ENCODE data around the gene ARID4A.
"Not testable (repeated sequence)": the region's sequence is repeated elsewhere in the genome, so short reads cannot be mapped to it uniquely, and the experiment has no call there.

Gene ARID4A

DNA sequence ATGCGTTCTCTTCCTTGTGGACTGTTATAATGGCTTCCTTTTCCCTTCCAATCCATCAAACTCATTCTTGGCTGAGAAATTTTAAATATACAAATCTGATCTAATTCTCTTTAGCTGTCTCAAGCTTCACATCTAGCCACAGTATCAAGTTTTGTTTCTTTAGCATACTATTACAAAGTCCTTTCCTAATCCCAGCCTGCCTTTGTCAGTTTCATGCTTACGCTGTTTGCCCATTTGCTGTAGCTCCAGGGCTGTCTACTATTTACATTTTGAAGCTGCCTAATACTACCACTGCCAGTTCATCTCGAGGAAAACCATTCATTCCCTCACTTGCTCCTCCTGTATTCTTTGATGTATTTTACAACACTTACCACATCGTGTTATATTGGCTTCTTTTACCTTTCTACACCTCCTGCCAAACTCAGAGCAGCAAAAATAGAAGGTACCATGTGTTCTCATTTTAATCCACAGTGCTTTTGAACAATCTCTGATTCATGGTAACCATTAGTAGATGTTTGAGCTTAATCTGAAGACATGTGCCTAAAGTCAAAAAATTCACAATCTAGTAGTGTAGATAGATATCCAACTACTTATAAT, 42.9 kb downstream of the ARID4A start:
- in situ Hi-C loops (cut with MboI; ENCODE audit: low pct_unique_long_range_greater_than_20kb, low sequenced_read_pairs) = no loop called here
- no peak for DNase-seq

- in situ Hi-C loops (cut with MboI; ENCODE audit: low pct_unique_long_range_greater_than_20kb, low sequenced_read_pairs); DNase-seq: not testable (repeated sequence)
Measured at GRCh38 chr14:58343535-58343934, 45.2 kb downstream of the ARID4A start.

GRCh38 chr14:58353516-58354299, 55.4 kb downstream of the ARID4A start:
- DNase-seq = no peak
- in situ Hi-C loops (cut with MboI; ENCODE audit: low pct_unique_long_range_greater_than_20kb, low sequenced_read_pairs) = no loop called here

GRCh38 chr14:58354808-58355207, 56.5 kb downstream of the ARID4A start:
- no peak for DNase-seq
- in situ Hi-C loops (cut with MboI; ENCODE audit: low pct_unique_long_range_greater_than_20kb, low sequenced_read_pairs) = no loop called here

- DNase-seq = no peak
- in situ Hi-C loops (cut with MboI; ENCODE audit: low pct_unique_long_range_greater_than_20kb, low sequenced_read_pairs) = no loop called here
Measured at GRCh38 chr14:58356268-58356667, 57.9 kb downstream of the ARID4A start.

- DNase-seq; in situ Hi-C loops (cut with MboI; ENCODE audit: low pct_unique_long_range_greater_than_20kb, low sequenced_read_pairs): not testable (repeated sequence)
Measured at GRCh38 chr14:58362272-58362671, 63.9 kb downstream of the ARID4A start.

- in situ Hi-C loops (cut with MboI; ENCODE audit: low pct_unique_long_range_greater_than_20kb, low sequenced_read_pairs) = no loop called here
- DNase-seq = peak; percentile 35
Measured at GRCh38 chr14:58362798-58363412, 64.5 kb downstream of the ARID4A start.

DNA sequence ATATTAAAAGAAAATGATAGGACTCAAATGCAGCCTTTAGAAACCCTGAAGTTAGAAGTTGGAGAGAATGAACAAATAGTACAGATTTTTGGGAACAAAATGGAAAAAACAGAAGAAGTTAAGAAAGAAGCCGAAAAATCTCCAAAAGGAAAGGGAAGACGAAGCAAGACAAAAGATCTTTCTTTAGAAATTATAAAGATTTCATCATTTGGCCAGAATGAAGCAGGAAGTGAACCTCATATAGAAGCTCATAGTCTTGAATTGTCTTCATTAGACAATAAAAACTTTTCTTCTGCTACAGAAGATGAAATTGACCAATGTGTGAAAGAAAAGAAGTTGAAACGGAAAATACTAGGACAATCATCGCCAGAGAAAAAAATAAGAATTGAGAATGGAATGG, 66.0 kb downstream of the ARID4A start:
- no peak for DNase-seq
- in situ Hi-C loops (cut with MboI; ENCODE audit: low pct_unique_long_range_greater_than_20kb, low sequenced_read_pairs) = no loop called here

DNA sequence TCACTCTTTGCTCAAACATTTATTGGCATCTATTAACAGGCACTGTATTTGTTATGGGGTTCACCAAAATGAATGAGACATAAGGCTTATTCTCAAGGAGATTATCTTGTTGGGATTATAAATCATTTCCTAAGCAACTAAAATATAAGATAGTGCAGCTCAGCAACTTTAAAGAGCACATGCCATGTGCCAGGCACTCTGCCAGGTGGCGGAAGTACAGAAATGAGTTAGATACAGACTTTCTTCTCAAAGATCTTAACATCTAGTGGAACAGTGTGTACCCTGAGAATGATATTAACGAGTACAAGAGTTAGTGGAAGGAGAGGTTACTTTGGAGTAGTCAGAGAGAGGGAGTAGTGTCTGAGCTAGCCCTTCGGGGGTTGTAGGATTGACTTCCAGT, 68.9 kb downstream of the ARID4A start:
- in situ Hi-C loops (cut with MboI; ENCODE audit: low pct_unique_long_range_greater_than_20kb, low sequenced_read_pairs) = no loop called here
- DNase-seq = no peak

GRCh38 chr14:58368956-58369355, 70.6 kb downstream of the ARID4A start:
- DNase-seq = no peak
- in situ Hi-C loops (cut with MboI; ENCODE audit: low pct_unique_long_range_greater_than_20kb, low sequenced_read_pairs) = no loop called here

DNA sequence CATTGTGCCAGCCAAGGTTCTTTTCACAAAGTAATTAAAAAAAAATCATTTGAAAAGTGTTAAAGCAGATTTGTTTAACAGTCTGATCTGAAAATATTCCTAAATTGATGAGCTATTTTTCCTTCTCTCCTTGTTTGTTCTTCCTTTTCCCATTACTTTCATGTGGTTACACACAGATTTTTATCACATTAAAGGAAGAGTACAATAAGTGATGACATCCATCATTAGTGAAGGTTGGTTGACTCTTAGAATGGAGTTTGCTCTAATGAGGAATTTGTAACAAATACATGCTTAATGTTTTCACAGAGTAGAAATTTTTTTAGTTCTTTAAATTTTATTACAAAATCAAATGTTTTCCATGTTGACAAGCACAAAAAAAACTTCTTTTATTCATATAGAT, 78.4 kb downstream of the ARID4A start:
- in situ Hi-C loops (cut with MboI; ENCODE audit: low pct_unique_long_range_greater_than_20kb, low sequenced_read_pairs) = no loop called here
- DNase-seq = no peak

- no peak for DNase-seq
Measured at GRCh38 chr14:58390830-58391229, 92.5 kb downstream of the ARID4A start.

GRCh38 chr14:58395562-58395811, 97.1 kb downstream of the ARID4A start:
- DNase-seq = no peak

More at GRCh38 chr14:58390830-58391229, 92.5 kb downstream of the ARID4A start:
- in situ Hi-C loops (cut with MboI; ENCODE audit: low pct_unique_long_range_greater_than_20kb, low sequenced_read_pairs) = no loop called here

DNA sequence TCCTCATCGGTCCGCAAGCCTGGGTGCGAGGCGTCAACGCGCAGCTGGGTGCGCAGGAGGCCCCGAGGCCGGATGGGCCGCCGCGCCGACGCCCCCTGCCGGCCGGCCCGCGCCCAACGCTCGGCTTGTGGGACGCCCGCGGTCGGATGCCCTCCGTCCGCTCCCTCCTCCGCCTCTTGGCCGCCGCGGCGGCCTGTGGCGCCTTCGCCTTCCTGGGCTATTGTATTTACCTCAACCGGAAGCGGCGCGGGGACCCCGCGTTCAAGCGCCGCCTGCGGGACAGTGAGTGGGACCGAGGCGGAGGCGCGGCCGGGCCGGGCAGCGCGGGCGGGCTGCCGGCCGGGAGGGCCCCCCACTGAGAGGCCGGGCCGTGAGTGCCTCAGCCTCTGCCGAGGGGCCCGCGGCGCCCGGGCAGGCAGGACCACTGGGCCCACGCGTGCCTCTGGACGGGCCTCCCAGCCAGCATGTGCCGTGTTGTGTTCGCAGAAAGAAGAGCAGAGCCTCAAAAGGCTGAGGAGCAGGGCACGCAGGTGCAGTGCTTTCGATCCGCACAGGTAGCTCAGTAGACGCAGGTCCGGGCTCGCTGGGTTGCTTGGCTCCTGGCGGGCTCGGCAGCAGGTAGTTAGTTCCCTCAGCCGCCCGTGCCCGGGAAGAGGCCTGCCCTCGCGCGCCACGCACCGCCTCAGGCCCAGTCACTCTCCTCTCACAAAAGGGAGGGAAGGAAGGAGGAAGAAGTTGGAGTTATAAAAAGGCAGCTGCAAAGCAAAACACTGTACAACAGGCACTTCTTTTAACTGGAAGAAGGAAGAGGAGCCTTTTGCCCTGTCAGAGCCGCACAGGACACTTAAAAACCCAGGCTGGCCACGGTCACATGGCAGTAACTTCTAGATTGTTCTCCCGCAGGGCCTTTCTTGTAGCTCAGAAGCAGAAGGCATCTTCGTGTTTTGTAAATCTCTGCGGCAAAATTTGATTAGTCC, 97.7 kb downstream of the ARID4A start, which contains the start of gene TOMM20L:
Gene TOMM20L (plus strand): TSS at position 119 of the 977 bp plus-strand sequence. CDS start 28 bp downstream, at position 147.
- DNase-seq = peak; percentile 86
- in situ Hi-C loops (cut with MboI; ENCODE audit: low pct_unique_long_range_greater_than_20kb, low sequenced_read_pairs) = no loop called here

More at GRCh38 chr14:58395562-58395811, 97.1 kb downstream of the ARID4A start:
- in situ Hi-C loops (cut with MboI; ENCODE audit: low pct_unique_long_range_greater_than_20kb, low sequenced_read_pairs) = no loop called here

DNA sequence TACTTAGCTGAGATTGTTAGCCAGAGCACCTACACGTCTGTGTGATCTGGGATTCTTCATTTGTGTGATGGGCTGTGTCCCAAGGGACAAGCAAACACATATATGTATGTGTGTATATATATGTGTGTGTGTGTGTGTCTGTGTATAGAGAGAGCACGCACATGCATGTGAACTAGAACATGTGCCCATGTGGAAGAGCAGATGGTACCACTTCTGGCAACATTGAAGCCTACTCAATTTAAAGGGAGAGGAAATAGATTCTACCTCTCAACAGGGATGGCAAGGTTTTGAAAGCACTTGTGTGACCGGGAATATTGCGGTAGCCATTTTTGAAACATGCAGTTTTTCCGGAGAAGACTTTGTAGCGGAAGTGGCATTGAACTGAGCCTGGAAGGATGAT, 98.8 kb downstream of the ARID4A start:
- in situ Hi-C loops (cut with MboI; ENCODE audit: low pct_unique_long_range_greater_than_20kb, low sequenced_read_pairs) = no loop called here
- no peak for DNase-seq

DNA sequence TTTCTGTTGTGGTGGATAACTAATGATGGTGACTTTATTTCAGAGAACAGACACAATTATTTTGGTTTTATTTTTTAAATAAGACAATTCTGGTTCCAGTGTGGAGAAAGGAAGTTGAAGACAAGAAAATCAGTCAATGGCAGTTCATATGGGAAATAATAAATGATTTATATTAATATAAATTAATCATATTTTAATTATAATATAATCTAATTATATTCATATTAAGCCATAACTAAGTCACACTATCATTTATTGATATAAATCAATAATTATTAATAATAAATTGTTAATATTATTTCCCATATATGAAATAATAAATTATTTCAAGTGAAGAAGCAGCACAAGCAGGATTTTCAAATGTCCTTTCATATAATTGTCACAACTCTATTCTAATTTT, 100.1 kb downstream of the ARID4A start:
- DNase-seq = no peak
- in situ Hi-C loops (cut with MboI; ENCODE audit: low pct_unique_long_range_greater_than_20kb, low sequenced_read_pairs) = no loop called here

DNA sequence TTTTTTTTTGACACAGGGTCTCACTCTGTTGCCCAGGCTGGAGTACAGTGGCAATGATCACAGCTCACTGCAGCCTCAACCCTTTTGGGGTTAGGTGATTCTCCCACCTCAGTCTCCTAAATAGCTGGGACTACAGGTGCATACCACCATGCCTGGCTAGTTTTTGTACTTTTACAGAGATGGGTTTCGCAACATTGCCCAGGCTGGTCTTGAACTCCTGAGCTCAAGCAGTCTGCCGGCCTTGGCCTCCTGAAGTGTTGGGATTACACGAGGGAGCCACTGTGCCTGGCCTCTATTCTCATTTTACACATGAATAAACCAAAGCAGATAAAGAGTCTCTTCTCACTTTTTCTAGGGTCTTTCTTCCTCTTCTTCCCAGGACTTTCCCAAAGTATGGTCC, 100.5 kb downstream of the ARID4A start:
- in situ Hi-C loops (cut with MboI; ENCODE audit: low pct_unique_long_range_greater_than_20kb, low sequenced_read_pairs) = no loop called here
- no peak for DNase-seq

- no peak for DNase-seq
- in situ Hi-C loops (cut with MboI; ENCODE audit: low pct_unique_long_range_greater_than_20kb, low sequenced_read_pairs) = no loop called here
Measured at GRCh38 chr14:58401587-58401986, 103.2 kb downstream of the ARID4A start.

DNA sequence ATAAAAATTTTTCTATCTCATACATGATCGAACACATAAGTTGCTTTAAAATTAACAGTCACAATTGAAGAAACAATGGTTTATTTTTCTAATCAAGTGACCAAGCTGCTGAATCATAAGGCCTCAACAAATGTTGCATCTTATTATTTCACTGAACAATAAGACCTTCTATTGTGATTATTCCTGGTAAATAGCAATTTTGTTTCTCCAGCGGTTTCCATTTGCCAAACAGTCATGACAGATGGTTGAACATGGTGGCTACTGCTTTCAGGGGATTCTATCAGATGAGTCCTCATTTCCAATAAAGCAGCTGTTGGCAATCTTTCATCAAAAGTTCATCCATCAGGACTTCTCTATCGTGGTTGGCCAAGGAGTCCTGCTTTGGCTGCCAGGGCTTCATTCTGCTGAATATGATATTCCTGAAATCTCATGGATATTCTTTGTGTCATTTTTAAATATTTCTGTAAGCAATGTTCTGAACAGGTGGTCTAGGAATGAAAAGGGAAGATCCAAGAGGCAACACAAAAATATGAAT, 110.4 kb downstream of the ARID4A start:
- no peak for DNase-seq
- in situ Hi-C loops (cut with MboI; ENCODE audit: low pct_unique_long_range_greater_than_20kb, low sequenced_read_pairs) = no loop called here

Data from KBM-7 (cell line).